GM12878 (cell line): Measurements from ENCODE around the gene ULBP1. TPM values are rescaled to one million over a fixed set of nuclear protein-coding genes. Genes with fewer than 3 reads are reported as not detected.

Experiments used
- CBX3 ChIP-seq: fragments of 200-600 bp; sonication (generic); IDR thresholded peaks from 2 replicates; pipeline ENCODE4 v1.6.1; 2016; ENCODE audit warnings: low read depth, borderline replicate concordance
- CEBPB ChIP-seq, 2 experiments: fragments of 150-350 bp in 1 of 2; IDR thresholded peaks; 2 replicates each; pipeline ENCODE4 v1.6.1; 2012 to 2014; ENCODE audit warnings: low read depth in 2 of 2, low read length in 2 of 2, borderline replicate concordance in 1 of 2, inconsistent platforms in 1 of 2
- ETV6 ChIP-seq, 2 experiments: fragments of 450-650 bp in 1 of 2; IDR thresholded peaks in 1 of 2; conservative IDR thresholded peaks in 1 of 2; 2 replicates each; pipeline ENCODE4 v1.6.1; 2014; ENCODE audit warnings: antibody characterized with exemption in 1 of 2, borderline replicate concordance in 1 of 2, low read depth in 1 of 2, mild to moderate bottlenecking in 1 of 2, moderate library complexity in 1 of 2
- NR2C2 ChIP-seq: IDR thresholded peaks from 2 replicates; pipeline ENCODE4 v1.6.1; 2011; ENCODE audit warnings: borderline replicate concordance, low read depth; ENCODE audit not compliant: control insufficient read depth, insufficient read length
- NR2F1 ChIP-seq: fragments of 450-650 bp; conservative IDR thresholded peaks from 2 replicates; pipeline ENCODE4 v1.6.1; 2017; ENCODE audit warnings: mild to moderate bottlenecking
- SREBF2 ChIP-seq: IDR thresholded peaks from 2 replicates; pipeline ENCODE4 v1.6.1; 2012; ENCODE audit warnings: mild to moderate bottlenecking, low read length
- polyA plus RNA-seq, 11 experiments: library from polyadenylated mRNA; depleted of rRNA in 4 of 11; unstranded in 6 of 11; stranded (reverse) in 5 of 11; fragments of >200 nt; fragmentation: Nextera tagmentation in 4 of 11; fragmentation: Illumina TruSeq in 1 of 11; extraction: Ambion mirVana in 4 of 11; extraction: Trizol in 1 of 11; gene quantifications; 1 replicate in 1 of 11; 2 replicates in 10 of 11; pipeline versions ENCODE4 v1.2.1 to v1.2.3, GENCODE V29; 2011 to 2016; ENCODE audit warnings: inconsistent platforms in 2 of 11, missing spikeins in 2 of 11, low read depth in 1 of 11
- total RNA-seq, 4 experiments: library from RNA; depleted of rRNA in 3 of 4; stranded (reverse); fragments of >200 nt in 3 of 4; fragmentation: Illumina TruSeq in 1 of 4; extraction: Trizol in 1 of 4; gene quantifications; 2 replicates each; pipeline versions ENCODE4 v1.2.1 to v1.2.3, GENCODE V29; 2013 to 2021
- TF ChIP-seq, protein P1 (sequence below): IDR thresholded peaks from 2 replicates; pipeline ENCODE4 v1.6.1; 2012; ENCODE audit warnings: low read depth, low read length, improper control_type of control experiment
- TF ChIP-seq, protein P2 (sequence below): fragments of 450-650 bp; IDR thresholded peaks from 2 replicates; pipeline ENCODE4 v1.6.1; 2017; ENCODE audit warnings: mild to moderate bottlenecking, low read depth, inconsistent platforms; ENCODE audit not compliant: poor library complexity, severe bottlenecking

The ULBP1 gene
- total and polyA plus RNA-seq, 10 of the 15 experiments (the other 5 are each of a cell fraction or from before 2014, with no cell fraction given) = 0.02 to 0.12 (median 0.04) TPM; not detected in 7

DNA sequence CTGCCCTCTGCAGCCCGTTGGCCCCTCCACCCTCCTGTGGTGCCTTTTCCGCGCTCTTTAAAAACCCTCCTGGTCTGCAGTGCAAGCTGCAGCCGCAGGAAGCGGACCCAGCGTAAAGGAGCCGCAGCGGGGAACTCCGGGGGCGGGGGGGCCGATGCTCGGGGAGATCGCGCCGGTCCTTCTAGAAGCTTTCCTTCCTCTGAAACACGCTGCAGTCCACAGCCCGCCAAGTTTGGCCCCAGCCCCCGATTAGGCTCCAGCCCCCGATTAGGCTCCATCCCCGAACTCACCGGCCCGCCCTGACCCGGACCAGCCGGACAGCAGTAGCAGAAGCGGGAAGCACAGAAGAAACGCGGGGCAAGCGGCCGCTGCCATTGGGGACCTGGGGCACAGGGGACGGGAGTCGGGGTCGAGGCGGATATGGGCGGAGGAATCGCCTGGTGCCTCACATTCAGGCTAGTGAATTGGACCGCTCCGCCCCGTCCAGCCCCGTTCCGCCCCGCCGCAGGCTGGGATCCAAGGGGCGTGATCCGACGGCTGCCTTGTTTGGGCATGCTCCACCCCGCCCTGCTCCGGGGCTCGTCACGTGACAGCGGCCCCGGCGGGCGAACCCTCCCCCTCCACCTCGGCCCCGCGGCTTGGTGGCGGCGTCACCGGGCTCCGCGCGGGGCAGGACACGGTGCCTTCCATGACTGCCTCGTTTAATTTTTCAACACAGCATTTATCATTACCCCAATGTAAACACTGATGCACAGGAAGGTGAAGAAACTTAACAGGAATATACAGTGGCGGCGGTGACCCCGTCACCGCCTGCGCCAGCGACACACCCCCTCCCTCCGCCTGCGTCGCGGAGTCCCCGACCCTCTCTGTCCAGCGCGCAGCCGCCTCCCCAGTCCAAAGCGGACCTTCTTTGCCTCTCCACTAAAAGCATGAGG is 41.3 kb downstream of the ULBP1 start (continued):
- TF ChIP-seq, protein P1, sequence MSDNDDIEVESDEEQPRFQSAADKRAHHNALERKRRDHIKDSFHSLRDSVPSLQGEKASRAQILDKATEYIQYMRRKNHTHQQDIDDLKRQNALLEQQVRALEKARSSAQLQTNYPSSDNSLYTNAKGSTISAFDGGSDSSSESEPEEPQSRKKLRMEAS = peak; percentile 80
- TF ChIP-seq NR2F1 (no peak), SREBF2 (no peak), CBX3 (no peak), ETV6 (conservative IDR thresholded peaks at IDR 0.05 in 1 of 2, IDR thresholded peaks at IDR 0.05 in 1 of 2; ENCODE audit: borderline replicate concordance in 1 of 2, low read depth in 1 of 2) (no peak; a peak in 1 of 4 replicates), CEBPB (IDR thresholded peaks at IDR 0.05; ENCODE audit: borderline replicate concordance in 1 of 2, low read depth in 2 of 2, low read length in 2 of 2) (no peak), NR2C2 (no peak)
- TF ChIP-seq, protein P2, sequence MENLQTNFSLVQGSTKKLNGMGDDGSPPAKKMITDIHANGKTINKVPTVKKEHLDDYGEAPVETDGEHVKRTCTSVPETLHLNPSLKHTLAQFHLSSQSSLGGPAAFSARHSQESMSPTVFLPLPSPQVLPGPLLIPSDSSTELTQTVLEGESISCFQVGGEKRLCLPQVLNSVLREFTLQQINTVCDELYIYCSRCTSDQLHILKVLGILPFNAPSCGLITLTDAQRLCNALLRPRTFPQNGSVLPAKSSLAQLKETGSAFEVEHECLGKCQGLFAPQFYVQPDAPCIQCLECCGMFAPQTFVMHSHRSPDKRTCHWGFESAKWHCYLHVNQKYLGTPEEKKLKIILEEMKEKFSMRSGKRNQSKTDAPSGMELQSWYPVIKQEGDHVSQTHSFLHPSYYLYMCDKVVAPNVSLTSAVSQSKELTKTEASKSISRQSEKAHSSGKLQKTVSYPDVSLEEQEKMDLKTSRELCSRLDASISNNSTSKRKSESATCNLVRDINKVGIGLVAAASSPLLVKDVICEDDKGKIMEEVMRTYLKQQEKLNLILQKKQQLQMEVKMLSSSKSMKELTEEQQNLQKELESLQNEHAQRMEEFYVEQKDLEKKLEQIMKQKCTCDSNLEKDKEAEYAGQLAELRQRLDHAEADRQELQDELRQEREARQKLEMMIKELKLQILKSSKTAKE = no peak
